Type B pancreatic cell (in vitro differentiated cells): ENCODE results near the gene UBL4A. TPM values are rescaled to one million over a fixed set of nuclear protein-coding genes. Genes with fewer than 3 reads are reported as not detected.

Experiments used
- DNase-seq: peaks from one replicate; pipeline ENCODE4 v3.0.0; 2021; ENCODE audit warnings: mixed read lengths; ENCODE audit not compliant: unreplicated experiment; ENCODE audit errors: extremely low spot score
- H3K27ac Mint-ChIP-seq: 2 replicates; pipeline ENCODE4 v1.8.0; 2021; ENCODE audit warnings: mild to moderate bottlenecking, mixed read lengths
- H3K27me3 Mint-ChIP-seq: 2 replicates; pipeline ENCODE4 v1.8.0; 2021; ENCODE audit warnings: mixed read lengths
- H3K36me3 Mint-ChIP-seq: 2 replicates; pipeline ENCODE4 v1.8.0; 2021; ENCODE audit warnings: mixed read lengths
- H3K4me1 Mint-ChIP-seq: one replicate; pipeline ENCODE4 v1.8.0; 2021; ENCODE audit warnings: mixed read lengths; ENCODE audit not compliant: unreplicated experiment
- H3K4me3 Mint-ChIP-seq: 2 replicates; pipeline ENCODE4 v1.8.0; 2021; ENCODE audit warnings: mild to moderate bottlenecking, mixed read lengths
- H3K9me3 Mint-ChIP-seq: 2 replicates; pipeline ENCODE4 v1.8.0; 2021; ENCODE audit warnings: mixed read lengths
- total RNA-seq: library from RNA; stranded (reverse); gene quantifications from 2 replicates; pipeline ENCODE4 v1.2.1, GENCODE V29; 2021; ENCODE audit warnings: low replicate concordance
- TF ChIP-seq, protein P1 (sequence below): fragments of 200-600 bp; sonication (generic); conservative IDR thresholded peaks from 2 replicates; pipeline ENCODE4 v1.5.0; 2021; ENCODE audit warnings: antibody characterized with exemption, mild to moderate bottlenecking

Gene UBL4A
- total RNA-seq, 1 donor from 2014 or later: 23.3 TPM

DNA sequence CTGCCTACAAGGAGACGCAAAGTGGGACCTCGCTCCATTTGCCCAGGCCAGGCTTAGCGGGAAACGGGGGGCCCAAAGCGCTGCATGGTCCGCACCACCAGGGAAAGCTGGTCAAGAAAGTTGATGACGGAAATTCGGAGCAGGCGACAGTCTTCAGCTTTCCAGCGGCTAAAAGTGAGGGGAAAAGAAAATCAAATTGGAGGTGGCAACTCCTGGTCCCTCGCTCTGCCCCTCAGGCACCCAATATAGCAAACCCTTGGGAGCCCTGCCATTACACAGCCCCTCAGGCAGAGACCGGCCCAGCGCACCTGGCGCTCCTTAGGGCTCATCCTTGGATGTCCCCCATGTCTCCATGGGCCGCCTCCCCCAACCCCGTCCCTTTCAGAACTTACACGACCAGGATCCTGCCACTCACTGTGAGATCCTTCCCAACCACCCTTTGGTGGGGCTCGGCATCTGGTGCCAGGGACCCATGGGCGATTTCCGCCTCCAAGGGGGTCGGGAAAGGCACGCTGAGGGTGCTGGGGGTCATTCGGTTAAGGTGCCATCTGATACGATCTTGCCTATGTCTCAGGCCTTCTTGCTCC, 8.4 kb downstream of the UBL4A start:
- Mint-ChIP-seq H3K4me3 (peak overlapping the region; percentile 82), H3K27me3 (no peaks in the 10 kb centered on the region), H3K27ac (peak overlapping the region; percentile 11), H3K36me3 (no peaks in the 10 kb centered on the region), H3K9me3 (no peaks in the 10 kb centered on the region), H3K4me1 (no peaks in the 10 kb centered on the region)
- DNase-seq: no peak
- TF ChIP-seq, protein P1, sequence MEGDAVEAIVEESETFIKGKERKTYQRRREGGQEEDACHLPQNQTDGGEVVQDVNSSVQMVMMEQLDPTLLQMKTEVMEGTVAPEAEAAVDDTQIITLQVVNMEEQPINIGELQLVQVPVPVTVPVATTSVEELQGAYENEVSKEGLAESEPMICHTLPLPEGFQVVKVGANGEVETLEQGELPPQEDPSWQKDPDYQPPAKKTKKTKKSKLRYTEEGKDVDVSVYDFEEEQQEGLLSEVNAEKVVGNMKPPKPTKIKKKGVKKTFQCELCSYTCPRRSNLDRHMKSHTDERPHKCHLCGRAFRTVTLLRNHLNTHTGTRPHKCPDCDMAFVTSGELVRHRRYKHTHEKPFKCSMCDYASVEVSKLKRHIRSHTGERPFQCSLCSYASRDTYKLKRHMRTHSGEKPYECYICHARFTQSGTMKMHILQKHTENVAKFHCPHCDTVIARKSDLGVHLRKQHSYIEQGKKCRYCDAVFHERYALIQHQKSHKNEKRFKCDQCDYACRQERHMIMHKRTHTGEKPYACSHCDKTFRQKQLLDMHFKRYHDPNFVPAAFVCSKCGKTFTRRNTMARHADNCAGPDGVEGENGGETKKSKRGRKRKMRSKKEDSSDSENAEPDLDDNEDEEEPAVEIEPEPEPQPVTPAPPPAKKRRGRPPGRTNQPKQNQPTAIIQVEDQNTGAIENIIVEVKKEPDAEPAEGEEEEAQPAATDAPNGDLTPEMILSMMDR: no peak

DNA sequence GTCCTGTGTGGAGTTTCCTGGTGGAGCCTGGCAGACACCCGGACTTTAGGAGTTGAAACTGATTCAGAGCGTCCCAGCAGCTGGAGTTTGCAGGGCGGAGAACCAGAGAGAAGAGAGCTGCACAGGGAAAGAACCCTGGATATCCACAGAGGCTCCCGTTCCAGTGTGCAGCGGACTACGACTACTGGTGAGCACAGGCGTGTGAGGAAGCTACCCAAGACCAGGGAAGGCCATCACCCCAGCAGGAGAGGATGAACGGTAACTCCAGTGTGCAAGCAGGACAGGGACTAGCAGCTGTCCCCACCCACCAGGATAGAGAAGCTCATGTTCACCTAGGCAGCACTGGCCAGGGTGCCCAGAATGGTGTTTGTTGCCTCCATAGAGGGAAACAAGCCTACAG, 9.6 kb downstream of the UBL4A start:
- Mint-ChIP-seq H3K36me3 (no peaks in the 10 kb centered on the region), H3K4me3 (peak overlapping the region; percentile 22)

DNA sequence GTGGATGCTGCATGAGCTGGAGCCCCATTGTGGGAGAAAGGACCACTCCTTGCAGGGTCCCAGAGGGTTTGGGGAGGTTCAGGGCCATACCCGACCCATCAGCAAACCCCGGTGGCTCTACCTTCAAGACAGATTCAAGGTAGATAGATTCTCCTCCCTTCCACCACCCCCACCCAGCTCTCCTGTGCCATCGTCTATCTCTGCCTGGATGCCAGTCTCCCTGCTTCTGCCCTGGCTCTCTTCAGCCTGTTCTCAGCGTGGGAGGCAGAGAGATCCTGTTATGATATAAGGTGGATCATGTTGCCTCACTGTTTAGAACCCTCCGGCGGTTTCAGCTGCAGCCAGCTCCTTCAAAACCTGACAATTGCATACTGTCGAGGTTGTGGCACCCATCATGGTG, 12.7 kb downstream of the UBL4A start:
- DNase-seq: no peak
- Mint-ChIP-seq H3K27ac (no peak overlapping the region), H3K4me1 (no peaks in the 10 kb centered on the region), H3K4me3 (no peak overlapping the region), H3K9me3 (no peaks in the 10 kb centered on the region), H3K36me3 (no peaks in the 10 kb centered on the region), H3K27me3 (no peaks in the 10 kb centered on the region)
- TF ChIP-seq, protein P1: no peak

More for the DNA sequence above, 9.6 kb downstream of the UBL4A start:
- Mint-ChIP-seq H3K9me3 (no peaks in the 10 kb centered on the region), H3K27me3 (no peaks in the 10 kb centered on the region), H3K27ac (no peak overlapping the region), H3K4me1 (no peaks in the 10 kb centered on the region)
- no peak for DNase-seq
- TF ChIP-seq, protein P1: no peak

DNA sequence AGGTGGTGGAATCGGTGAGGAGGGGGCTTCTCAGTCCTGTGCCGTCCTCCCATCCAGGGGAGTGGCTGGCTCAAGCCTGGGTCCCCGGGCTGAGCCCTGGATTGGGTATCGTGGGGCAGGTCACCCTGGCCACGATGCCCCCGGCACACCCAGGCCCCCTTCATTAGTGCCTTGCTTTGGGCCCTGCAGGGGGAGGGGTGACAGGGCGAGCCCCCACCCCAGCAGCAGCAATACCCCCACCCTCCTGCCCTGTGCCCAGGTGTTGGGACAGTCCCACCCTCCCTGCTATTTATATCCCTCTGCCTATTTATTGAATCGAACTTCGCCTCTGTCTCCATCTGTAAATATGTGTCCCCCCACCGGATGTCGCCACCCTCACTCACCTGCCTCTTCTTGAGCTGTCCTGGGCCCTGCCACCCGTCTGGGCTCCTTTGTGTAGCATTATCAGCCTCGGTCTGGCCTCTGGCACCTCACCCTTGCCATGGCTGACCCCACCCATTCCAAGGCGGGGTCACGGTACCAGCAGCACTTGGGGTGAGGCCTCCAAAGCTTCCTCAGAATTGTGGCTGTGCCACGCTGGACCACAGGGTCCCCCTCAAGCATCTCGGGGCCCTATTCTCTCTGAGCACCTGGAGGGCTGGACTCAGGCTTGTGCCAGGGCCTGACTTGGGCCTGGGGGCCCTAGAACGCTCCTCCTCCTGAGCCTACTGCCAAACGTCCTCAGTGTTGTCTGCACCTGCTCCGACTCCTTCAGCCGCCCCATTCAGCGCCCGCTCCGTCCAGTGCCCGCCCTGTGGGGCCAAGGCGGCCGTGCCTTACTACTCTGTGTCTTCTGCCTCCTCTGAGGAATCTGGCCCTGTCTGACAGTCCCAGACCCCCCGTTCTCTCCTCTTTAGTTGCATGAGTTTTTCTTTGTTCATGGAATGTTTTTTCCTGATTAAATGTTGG, 13.5 kb downstream of the UBL4A start:
- no peak overlapping the region for H3K4me3 Mint-ChIP-seq
- no peaks in the 10 kb centered on the region for H3K9me3 Mint-ChIP-seq
- H3K27ac Mint-ChIP-seq: no peak overlapping the region
- DNase-seq: no peak
- no peaks in the 10 kb centered on the region for H3K4me1 Mint-ChIP-seq
- H3K36me3 Mint-ChIP-seq: no peaks in the 10 kb centered on the region
- H3K27me3 Mint-ChIP-seq: no peaks in the 10 kb centered on the region
- TF ChIP-seq, protein P1: no peak

DNA sequence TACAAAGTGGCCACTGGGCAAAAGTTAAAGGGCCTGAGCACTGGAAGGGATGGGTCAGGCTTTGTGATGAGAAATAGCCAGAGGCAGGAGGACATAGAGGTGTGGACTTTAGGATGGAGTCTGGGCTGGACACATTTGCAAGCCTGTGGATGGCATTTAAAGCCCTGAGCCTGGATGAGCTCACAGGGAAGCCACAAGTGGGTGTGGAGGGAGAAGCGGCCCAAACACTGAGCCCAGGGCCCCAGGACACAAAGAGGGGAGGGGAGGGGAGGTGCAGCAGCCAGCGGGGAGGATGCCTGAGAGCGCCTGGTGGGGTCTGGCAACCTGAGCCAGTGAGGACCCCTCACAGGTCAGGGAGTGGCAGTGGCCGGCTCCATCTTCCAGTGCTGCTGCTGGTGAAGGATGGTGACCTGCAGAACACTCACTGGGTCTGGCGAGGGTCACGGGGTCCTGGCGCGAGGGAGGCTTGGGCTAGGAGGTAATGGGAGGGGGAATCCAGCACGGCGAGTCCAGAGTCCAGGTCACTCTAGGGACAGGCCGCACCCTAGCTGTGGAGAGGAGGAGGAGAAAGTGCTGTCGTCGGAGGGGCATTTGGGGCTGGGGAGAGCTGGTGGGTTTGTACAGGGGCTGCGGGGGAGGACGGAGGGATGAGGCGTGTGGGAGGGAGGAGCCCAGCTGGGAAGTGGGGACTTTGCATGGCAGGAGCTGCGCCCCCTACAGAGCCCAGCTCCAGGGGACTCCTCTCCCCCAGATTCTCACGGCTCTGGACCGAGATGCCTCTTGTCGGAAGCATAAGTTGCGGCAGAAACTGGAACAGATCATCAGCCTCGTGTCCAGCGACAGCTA, 14.4 kb downstream of the UBL4A start:
- TF ChIP-seq, protein P1: no peak
- no peak for DNase-seq
- Mint-ChIP-seq H3K27ac (no peak overlapping the region), H3K4me1 (no peaks in the 10 kb centered on the region), H3K4me3 (no peak overlapping the region), H3K36me3 (no peaks in the 10 kb centered on the region), H3K9me3 (no peaks in the 10 kb centered on the region), H3K27me3 (no peaks in the 10 kb centered on the region)
